ENCODE results near the gene PCID2. TPM values are rescaled to one million over a fixed set of nuclear protein-coding genes. Genes with fewer than 3 reads are reported as not detected.

Gene PCID2
- total RNA-seq, 1 donor from 2014 or later: 48.5 TPM

DNA sequence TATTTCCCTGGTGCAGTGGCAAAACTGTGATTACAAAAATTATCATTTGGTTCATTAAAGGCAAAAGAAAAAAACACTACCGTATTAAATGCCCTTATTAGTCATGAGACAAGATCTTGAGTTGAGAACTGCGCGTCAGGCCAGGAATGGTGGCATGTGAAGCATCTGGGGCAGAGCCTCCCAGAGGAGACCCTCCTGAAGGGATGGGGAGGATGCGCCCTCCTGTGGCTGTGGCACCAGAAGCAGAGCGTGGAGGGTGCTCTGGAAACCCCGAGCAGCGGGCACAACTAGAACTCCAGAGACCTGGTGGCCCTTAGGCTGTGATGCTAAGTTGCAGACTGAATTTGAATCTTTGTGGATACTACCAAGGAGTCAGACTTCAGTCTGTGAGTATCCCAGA lies 12.4 kb upstream of the PCID2 start:
- FAIRE-seq: no peak
- no peak for DNase-seq (ENCODE audit: low spot score in 2 of 2)

- FAIRE-seq (no peak), DNase-seq (ENCODE audit: low spot score in 2 of 2) (no peak)
These were observed 11.7 kb upstream of the PCID2 start for GRCh38 chr13:113220141-113220598.

GRCh38 chr13:113219256-113219940 lies 10.9 kb upstream of the PCID2 start:
- FAIRE-seq (no peak), DNase-seq (ENCODE audit: low spot score in 2 of 2) (no peak)

DNA sequence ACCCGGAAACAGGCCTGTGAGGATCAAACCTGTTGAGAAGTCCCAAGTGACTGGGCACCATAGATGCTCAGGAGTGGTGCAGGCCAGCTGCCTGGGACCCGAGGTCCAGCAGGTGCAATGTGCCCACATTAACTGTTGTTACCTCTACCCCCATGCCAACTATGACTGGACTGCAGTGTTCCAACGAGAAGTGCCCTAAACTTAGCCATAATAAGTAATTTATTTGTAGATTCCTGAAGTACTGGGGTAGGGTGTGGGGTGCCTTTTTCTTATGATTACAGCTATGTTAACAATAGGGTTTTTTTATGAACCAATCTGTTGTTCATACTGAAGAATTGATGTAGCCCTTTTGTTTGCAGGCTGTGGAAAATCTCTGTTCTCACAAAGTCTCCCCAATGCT lies 10.1 kb upstream of the PCID2 start:
- FAIRE-seq: no peak
- DNase-seq (ENCODE audit: low spot score in 2 of 2): no peak

DNA sequence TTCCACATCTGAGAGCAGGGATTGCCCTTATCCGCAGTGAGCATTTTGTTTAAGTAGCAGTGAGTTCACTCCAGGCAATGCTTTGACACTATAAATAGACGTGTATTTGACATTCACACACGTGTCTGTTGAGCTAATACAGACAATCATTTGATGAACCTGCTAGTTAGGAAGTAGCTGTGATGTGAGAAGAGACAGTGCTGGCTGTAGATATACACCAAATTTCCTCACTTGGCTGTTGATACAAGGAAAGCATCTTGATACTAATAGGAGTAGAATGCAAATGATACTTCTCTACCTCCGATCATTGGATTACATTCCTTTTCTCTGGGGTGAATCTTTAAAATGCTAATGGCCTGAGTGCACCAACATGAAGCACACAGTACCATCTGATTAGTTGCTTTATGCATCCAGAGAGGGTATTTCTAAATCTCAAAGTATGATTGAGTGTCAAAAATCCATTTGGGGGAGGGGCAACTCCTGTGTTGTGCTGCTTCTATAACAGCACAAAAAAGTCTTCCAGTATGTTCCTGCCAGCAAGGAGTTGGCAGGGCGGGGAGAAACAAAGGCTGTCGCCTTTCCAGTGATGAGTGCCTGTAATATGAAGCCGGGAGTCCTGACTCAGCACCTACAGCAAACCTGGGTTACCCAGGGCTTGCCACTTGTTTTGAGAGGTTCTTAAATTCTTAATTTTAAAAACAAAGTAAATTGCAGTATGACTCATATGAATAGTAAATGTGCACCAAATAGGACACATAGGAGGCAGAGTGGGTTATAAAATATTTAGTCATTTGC lies 8.0 kb upstream of the PCID2 start:
- FAIRE-seq (no peak), DNase-seq (ENCODE audit: low spot score in 2 of 2) (no peak)

GRCh38 chr13:113211774-113212173 lies 3.3 kb upstream of the PCID2 start:
- FAIRE-seq (no peak), DNase-seq (ENCODE audit: low spot score in 2 of 2) (no peak)

DNA sequence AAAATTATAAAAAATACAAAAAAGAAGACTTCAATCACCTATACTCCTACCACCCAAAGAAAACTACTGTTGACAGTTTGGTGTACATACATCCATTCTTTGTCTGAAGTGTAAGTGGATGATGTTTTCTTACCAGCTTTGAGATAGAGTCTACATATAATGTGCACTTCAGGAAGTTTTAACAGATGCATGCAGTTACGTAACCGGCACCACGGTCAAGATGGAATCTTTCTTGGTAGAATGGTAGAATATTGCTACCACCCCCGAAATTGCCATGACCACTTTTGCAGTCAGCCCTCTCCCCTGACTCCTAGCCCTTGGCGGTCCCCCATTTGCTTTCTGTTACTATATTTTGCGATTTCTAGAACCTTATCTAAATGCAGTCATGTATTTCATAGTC lies 2.4 kb upstream of the PCID2 start:
- DNase-seq (ENCODE audit: low spot score in 2 of 2) (no peak), FAIRE-seq (no peak)

DNA sequence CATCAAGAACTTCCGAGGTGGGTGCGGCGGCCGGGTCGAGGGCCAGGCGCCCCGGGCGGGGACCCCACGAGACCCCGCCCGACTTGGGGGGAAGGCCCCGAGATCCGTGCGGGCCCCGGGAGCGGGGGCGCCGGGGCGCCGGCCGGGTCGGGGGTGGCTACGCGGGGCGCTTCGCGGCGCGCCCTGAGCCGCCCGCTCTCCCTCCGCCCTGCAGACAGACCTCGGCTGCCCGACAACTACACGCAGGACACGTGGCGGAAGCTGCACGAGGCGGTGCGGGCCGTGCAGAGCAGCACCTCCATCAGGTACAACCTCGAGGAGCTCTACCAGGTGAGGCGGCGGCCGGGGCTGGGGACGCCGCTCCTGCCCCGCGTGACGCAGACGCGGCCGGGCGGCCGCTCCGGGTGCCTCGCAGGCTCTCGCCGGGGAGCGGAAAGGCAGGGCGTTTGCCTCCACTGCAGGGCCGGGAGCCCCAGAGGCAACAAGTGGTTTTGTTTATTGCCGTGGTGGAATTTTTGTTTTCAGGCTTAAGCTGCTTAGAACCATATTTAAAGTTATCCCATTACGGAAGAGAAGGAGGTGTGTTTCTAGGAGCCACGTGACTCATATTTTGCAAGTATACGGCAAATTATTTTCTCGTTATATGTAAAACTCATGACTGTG lies 1.4 kb upstream of the PCID2 start:
- no peak for FAIRE-seq
- peak in 1 of 2 donors; percentile 54 for DNase-seq (ENCODE audit: low spot score in 2 of 2)

- DNase-seq (ENCODE audit: low spot score in 2 of 2) (peak; percentile 81 to 85), FAIRE-seq (no peak)
These were observed 878 bp upstream of the PCID2 start, which contains the start of gene CUL4A for GRCh38 chr13:113209336-113209758. Gene CUL4A (plus strand): TSS chr13:113209613. CDS start chr13:113209628, 15 bp downstream.

GRCh38 chr13:113207890-113208420 lies 514 bp downstream of the PCID2 start:
- peak in 1 of 2 donors; percentile 28 for DNase-seq (ENCODE audit: low spot score in 2 of 2)
- no peak for FAIRE-seq

- DNase-seq (ENCODE audit: low spot score in 2 of 2): no peak
- FAIRE-seq: no peak
These were observed 1.0 kb downstream of the PCID2 start for GRCh38 chr13:113207460-113207859.

GRCh38 chr13:113205428-113205931 lies 3.0 kb downstream of the PCID2 start:
- DNase-seq (ENCODE audit: low spot score in 2 of 2) (no peak), FAIRE-seq (no peak)

DNA sequence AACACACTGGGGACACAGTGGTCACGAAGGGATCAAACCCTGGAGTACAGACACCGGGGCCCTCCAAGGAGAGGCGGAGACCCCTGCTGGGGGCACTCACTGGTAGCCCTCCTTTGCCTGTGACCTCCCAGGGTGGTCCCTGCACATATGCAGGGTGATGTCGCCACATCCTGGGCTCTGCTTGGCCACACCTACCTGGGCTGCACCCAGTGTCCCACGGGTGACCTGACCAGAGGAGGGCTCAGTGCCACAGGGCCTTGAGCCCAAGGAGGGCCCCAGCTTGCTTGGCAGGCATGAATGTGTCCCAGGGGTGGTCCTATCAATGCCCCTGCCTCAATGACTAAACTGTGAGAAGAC lies 4.1 kb downstream of the PCID2 start:
- no peak for FAIRE-seq
- no peak for DNase-seq (ENCODE audit: low spot score in 2 of 2)

GRCh38 chr13:113203507-113204377 lies 4.7 kb downstream of the PCID2 start:
- FAIRE-seq: no peak
- DNase-seq (ENCODE audit: low spot score in 2 of 2): no peak

DNA sequence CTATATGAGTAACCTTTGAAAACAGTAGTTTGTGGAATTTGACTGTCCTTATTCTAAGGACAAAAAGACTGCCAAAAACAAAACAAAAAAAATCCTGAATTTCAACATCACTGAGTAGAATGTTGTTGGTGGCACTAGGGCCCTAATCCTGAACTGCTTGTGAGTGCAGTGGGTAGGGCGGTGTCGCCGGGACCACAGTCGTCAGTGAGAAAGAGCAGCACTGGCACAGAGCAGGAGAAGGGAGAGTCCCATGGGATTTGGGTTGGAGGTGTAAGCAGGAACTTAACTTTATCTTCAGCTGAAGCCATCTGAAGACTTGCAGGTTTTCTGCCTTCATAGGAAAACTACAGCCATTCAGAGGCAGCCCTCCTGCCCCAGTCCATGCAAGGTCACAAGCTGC lies 5.6 kb downstream of the PCID2 start:
- FAIRE-seq (no peak), DNase-seq (ENCODE audit: low spot score in 2 of 2) (no peak)

DNA sequence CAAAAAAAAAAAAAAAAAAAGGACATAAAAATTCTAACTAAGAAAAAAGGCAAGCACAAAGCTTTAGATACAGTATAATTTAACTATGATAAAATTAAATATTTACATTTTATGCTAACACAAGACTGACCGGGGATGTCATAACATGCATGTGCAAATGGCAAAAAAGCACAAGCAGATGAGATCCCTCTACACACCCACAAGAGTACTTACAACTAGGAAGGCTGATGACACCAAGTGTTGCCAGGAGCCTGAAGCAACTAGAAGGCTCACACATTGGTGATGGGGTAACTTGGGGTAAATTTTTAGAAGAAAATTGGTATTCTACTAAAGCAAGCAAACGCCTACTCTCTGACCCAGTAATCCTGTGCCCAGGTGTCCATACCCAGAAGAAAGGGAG lies 6.7 kb downstream of the PCID2 start:
- FAIRE-seq: no peak
- no peak for DNase-seq (ENCODE audit: low spot score in 2 of 2)

DNA sequence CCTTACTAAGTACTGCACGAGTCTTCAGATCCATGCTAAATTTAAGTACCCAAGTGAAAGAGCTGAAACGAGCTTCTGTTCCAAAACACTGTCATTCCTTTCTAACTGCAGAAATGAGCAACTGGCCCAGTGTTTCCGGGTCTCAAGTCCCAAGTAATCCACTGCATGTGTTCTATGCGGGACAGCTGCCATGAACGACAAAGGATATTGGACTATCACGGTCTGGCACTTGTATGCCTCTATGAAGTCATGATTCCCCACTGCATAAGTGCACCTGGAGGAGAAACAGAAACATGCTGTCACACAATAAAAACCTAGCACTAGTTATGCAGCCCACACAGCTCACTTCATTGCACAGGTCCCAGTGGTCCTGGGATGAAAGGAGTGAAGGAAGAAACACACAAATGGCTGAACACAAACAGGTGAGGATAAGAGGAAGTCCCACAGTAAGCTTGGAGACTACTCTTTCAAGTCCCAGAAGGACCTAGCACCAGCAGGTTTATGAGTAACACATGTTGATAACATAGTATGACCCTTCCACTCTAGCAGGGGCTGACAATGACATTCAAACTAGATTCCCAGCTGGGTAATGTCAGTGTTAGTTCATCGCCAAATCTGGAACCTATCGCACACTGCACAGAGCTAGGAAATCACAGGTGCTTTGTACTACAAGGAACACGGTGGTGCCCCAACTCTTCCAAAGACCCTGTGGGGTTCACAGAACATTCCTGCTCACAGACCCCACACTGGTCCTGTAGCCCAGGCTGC lies 11.3 kb downstream of the PCID2 start:
- DNase-seq (ENCODE audit: low spot score in 2 of 2) (no peak), FAIRE-seq (no peak)

- FAIRE-seq (no peak), DNase-seq (ENCODE audit: low spot score in 2 of 2) (no peak)
These were observed 13.1 kb downstream of the PCID2 start for GRCh38 chr13:113195360-113195759.

DNA sequence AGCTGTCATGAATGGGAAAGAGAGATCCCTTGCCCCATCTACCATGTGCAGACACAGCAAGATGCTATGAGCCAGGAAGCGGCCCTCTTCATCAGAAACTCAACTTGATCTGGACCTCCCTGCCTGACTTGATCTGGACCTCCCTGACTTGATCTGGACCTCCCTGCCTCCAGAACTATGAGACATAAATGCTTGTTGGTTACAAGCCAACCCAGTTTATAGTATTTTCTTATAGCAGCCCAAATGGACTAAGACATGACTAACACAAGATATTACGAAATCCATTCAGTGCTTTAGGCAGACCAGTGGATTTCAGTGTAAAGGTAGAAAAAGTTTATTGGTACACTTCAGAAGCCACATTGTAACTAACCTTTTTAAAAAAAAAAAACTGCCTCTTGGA lies 15.6 kb downstream of the PCID2 start:
- FAIRE-seq (no peak), DNase-seq (ENCODE audit: low spot score in 2 of 2) (no peak)

Data from frontal cortex (tissue), 4 donors.